Mammary epithelial cell (primary cell): Measurements from ENCODE around the gene TFDP1.

ENCODE experiments used
- EZH2 ChIP-seq: IDR thresholded peaks from 2 replicates; pipeline ENCODE4 v1.6.1; 2012; ENCODE audit warnings: low read length, inconsistent platforms, borderline replicate concordance
- TF ChIP-seq, protein P1 (sequence below), 2 donors: IDR thresholded peaks in 1 of 2; conservative IDR thresholded peaks in 1 of 2; 2 replicates each; pipeline ENCODE4 v1.5.1; 2011 to 2012; ENCODE audit warnings: inconsistent platforms in 2 of 2, low read length in 2 of 2, mild to moderate bottlenecking in 2 of 2, control low read depth in 1 of 2, low read depth in 1 of 2; ENCODE audit not compliant: insufficient read depth in 1 of 2; ENCODE audit errors: extremely low read depth in 1 of 2

GRCh38 chr13:113546571-113547237, 37.8 kb upstream of the TFDP1 start:
- TF ChIP-seq, protein P1, sequence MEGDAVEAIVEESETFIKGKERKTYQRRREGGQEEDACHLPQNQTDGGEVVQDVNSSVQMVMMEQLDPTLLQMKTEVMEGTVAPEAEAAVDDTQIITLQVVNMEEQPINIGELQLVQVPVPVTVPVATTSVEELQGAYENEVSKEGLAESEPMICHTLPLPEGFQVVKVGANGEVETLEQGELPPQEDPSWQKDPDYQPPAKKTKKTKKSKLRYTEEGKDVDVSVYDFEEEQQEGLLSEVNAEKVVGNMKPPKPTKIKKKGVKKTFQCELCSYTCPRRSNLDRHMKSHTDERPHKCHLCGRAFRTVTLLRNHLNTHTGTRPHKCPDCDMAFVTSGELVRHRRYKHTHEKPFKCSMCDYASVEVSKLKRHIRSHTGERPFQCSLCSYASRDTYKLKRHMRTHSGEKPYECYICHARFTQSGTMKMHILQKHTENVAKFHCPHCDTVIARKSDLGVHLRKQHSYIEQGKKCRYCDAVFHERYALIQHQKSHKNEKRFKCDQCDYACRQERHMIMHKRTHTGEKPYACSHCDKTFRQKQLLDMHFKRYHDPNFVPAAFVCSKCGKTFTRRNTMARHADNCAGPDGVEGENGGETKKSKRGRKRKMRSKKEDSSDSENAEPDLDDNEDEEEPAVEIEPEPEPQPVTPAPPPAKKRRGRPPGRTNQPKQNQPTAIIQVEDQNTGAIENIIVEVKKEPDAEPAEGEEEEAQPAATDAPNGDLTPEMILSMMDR (conservative IDR thresholded peaks at IDR 0.05 in 1 of 2, IDR thresholded peaks at IDR 0.05 in 1 of 2; ENCODE audit: extremely low read depth in 1 of 2, insufficient read depth in 1 of 2, low read depth in 1 of 2, low read length in 2 of 2), result no peak
- TF ChIP-seq EZH2, result no peak
